PC-3 (cell line): ENCODE measurements around the gene KIF25.

Experiments used
- EZH2 ChIP-seq: fragments of 300-600 bp; sonication (generic); IDR thresholded peaks from one replicate; pipeline ENCODE4 v1.6.1; 2017; ENCODE audit warnings: antibody characterized with exemption, mild to moderate bottlenecking, low read length; ENCODE audit not compliant: unreplicated experiment
- EZH2phosphoT487 ChIP-seq: fragments of 300-600 bp; sonication (generic); IDR thresholded peaks from 2 replicates; pipeline ENCODE4 v1.6.1; 2018; ENCODE audit warnings: mild to moderate bottlenecking, antibody characterized with exemption, low read length, borderline replicate concordance
- TF ChIP-seq, protein P1 (sequence below): fragments of 300-600 bp; sonication (generic); conservative IDR thresholded peaks from 2 replicates; pipeline ENCODE4 v1.5.1; 2017; ENCODE audit warnings: antibody characterized with exemption, low read depth, mild to moderate bottlenecking, low read length

DNA sequence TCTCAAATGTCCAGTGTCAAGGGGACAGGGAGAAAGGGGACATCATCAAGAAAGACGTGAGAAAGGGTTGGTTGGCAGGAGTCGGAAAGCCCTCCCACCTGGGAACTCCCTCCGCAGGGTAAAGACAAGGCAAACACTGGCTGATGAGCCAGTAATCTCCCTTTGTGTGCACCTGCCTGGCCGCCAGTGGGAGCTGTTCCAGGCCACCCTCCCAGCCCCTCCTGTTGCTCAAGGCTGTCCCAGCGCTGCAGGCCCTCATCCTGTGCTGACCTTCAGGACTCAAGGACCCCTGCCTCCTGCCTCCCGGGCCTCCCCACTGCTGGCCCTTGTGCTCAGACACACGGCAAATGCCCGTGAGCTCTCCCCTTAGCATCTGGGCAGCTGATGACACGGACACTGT is 74.1 kb downstream of the KIF25 start:
- TF ChIP-seq, protein P1, sequence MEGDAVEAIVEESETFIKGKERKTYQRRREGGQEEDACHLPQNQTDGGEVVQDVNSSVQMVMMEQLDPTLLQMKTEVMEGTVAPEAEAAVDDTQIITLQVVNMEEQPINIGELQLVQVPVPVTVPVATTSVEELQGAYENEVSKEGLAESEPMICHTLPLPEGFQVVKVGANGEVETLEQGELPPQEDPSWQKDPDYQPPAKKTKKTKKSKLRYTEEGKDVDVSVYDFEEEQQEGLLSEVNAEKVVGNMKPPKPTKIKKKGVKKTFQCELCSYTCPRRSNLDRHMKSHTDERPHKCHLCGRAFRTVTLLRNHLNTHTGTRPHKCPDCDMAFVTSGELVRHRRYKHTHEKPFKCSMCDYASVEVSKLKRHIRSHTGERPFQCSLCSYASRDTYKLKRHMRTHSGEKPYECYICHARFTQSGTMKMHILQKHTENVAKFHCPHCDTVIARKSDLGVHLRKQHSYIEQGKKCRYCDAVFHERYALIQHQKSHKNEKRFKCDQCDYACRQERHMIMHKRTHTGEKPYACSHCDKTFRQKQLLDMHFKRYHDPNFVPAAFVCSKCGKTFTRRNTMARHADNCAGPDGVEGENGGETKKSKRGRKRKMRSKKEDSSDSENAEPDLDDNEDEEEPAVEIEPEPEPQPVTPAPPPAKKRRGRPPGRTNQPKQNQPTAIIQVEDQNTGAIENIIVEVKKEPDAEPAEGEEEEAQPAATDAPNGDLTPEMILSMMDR, result peak; percentile 44
- TF ChIP-seq EZH2 (no peak), EZH2phosphoT487 (no peak)
